Esophagus muscularis mucosa (tissue), 4 donors: ENCODE data around the gene TSEN54. TPM values are rescaled to one million over a fixed set of nuclear protein-coding genes. Genes with fewer than 3 reads are reported as not detected.

Experiments
- DNase-seq: peaks from one replicate; pipeline ENCODE4 v3.0.0-alpha.2; 2017; ENCODE audit errors: extremely low spot score
- H3K27ac ChIP-seq, 4 donors: fragments of 200-600 bp; sonication (generic); replicated peaks in 1 of 4; 1 replicate in 3 of 4; 2 replicates in 1 of 4; pipeline ENCODE4 v1.5.1; 2016 to 2019; ENCODE audit warnings: mild to moderate bottlenecking in 1 of 4
- H3K27me3 ChIP-seq, 4 donors: fragments of 200-600 bp; sonication (generic); one replicate each; pipeline versions ENCODE4 v1.5.1 to v1.6.0; 2016 to 2019
- H3K36me3 ChIP-seq, 4 donors: fragments of 200-600 bp; sonication (generic); one replicate each; pipeline ENCODE4 v1.5.1; 2016 to 2019
- H3K4me1 ChIP-seq, 4 donors: fragments of 200-600 bp; sonication (generic); one replicate each; pipeline ENCODE4 v1.5.1; 2016 to 2019
- H3K4me3 ChIP-seq, 4 donors: fragments of 200-600 bp; sonication (generic); 1 replicate in 2 of 4; 2 replicates in 2 of 4; pipeline ENCODE4 v1.5.1; 2016 to 2019; ENCODE audit warnings: mild to moderate bottlenecking in 4 of 4, moderate library complexity in 1 of 4
- H3K9me3 ChIP-seq, 4 donors: fragments of 200-600 bp; sonication (generic); 1 replicate in 3 of 4; 2 replicates in 1 of 4; pipeline ENCODE4 v1.5.1; 2016 to 2019
- EP300 ChIP-seq: sonication (generic); formaldehyde crosslinking; IDR thresholded peaks from one replicate; pipeline ENCODE4 v1.6.1; 2017; ENCODE audit warnings: antibody characterized with exemption
- POLR2A ChIP-seq: fragments of 450-650 bp; IDR thresholded peaks from one replicate; pipeline ENCODE4 v1.6.1; 2017; ENCODE audit warnings: antibody characterized with exemption, moderate library complexity, mild to moderate bottlenecking, low read depth
- POLR2AphosphoS5 ChIP-seq, 2 donors: sonication (generic); formaldehyde crosslinking; IDR thresholded peaks; one replicate each; pipeline ENCODE4 v1.6.1; 2017; ENCODE audit warnings: antibody characterized with exemption in 2 of 2
- WGBS: methylation state at CpG from one replicate; pipeline ENCODE4 v1.1.5; 2018; 5-methylcytosine and 5-hydroxymethylcytosine counted together
- intact Hi-C: fragments of 100-400 bp; cut with DNase I; formaldehyde crosslinking; loops from one replicate; pipeline ENCODE4 v1.15.1; 2023
- total RNA-seq, 4 donors: library from RNA; depleted of rRNA; stranded (reverse); fragments of >200 nt; gene quantifications; one replicate each; pipeline versions ENCODE4 v1.1.0 to v1.2.1, GENCODE V29; 2016
- TF ChIP-seq, protein P1 (sequence below), 3 experiments: fragments of 200-600 bp in 2 of 3; fragments of 450-650 bp in 1 of 3; sonication (generic) in 2 of 3; IDR thresholded peaks; one replicate each; pipeline ENCODE4 v1.5.1; 2017 to 2019; ENCODE audit warnings: antibody characterized with exemption in 3 of 3, mild to moderate bottlenecking in 2 of 3, moderate library complexity in 1 of 3

Gene TSEN54
- 10 to 100 TPM; 14.5 to 32.1 (median 24.1) TPM for total RNA-seq

DNA sequence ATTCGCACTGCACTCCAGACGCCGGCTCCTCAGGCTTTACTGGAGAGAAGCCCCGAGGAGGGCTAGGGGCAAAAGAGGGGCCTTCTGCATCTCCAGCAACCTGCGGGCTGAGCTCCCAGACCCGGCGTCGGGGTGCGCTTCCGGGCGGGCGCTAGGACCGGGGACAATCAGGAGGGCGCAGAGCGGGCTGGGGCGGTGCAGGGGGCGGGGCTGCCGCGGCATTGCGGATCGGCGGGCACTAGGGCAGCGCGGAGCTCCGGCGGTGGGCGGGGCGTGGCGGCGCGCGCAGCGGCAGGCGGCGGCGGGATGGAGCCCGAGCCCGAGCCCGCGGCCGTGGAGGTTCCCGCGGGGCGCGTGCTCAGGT is at the start of gene TSEN54:
TSS of gene TSEN54 (plus strand) at position 274 of the 364 bp plus-strand sequence. CDS start at position 307, 33 bp downstream.
- Histone ChIP-seq H3K9me3 (no peaks in the 10 kb centered on the region), H3K36me3 (peaks cover 0 to 39% (median 24%) of the 10 kb centered on the region in 4 donors), H3K27me3 (no peaks in the 10 kb centered on the region), H3K4me1 (peaks cover 42 to 64% (median 55%) of the 10 kb centered on the region in 4 donors), H3K4me3 (peak within 1 kb of the TSS; percentile 92 to 98 (median 96)), H3K27ac (peak within 1 kb of the TSS; percentile 93 to 96 (median 94))
- peak; percentile 96 for DNase-seq
- TF ChIP-seq EP300 (no peak), POLR2AphosphoS5 (IDR thresholded peaks at IDR 0.05) (peak in 1 of 2 donors; percentile 18), POLR2A (no peak)
- TF ChIP-seq, protein P1, sequence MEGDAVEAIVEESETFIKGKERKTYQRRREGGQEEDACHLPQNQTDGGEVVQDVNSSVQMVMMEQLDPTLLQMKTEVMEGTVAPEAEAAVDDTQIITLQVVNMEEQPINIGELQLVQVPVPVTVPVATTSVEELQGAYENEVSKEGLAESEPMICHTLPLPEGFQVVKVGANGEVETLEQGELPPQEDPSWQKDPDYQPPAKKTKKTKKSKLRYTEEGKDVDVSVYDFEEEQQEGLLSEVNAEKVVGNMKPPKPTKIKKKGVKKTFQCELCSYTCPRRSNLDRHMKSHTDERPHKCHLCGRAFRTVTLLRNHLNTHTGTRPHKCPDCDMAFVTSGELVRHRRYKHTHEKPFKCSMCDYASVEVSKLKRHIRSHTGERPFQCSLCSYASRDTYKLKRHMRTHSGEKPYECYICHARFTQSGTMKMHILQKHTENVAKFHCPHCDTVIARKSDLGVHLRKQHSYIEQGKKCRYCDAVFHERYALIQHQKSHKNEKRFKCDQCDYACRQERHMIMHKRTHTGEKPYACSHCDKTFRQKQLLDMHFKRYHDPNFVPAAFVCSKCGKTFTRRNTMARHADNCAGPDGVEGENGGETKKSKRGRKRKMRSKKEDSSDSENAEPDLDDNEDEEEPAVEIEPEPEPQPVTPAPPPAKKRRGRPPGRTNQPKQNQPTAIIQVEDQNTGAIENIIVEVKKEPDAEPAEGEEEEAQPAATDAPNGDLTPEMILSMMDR (IDR thresholded peaks at IDR 0.05): no peak
- WGBS: 0% methylated on average over 3 of the region's 45 CpGs
- intact Hi-C loops: loop anchor here (5.0 to 10.0 kb wide), 2 partner anchors 76 to 231 kb away; partner anchors contain the start of gene SLC25A19

DNA sequence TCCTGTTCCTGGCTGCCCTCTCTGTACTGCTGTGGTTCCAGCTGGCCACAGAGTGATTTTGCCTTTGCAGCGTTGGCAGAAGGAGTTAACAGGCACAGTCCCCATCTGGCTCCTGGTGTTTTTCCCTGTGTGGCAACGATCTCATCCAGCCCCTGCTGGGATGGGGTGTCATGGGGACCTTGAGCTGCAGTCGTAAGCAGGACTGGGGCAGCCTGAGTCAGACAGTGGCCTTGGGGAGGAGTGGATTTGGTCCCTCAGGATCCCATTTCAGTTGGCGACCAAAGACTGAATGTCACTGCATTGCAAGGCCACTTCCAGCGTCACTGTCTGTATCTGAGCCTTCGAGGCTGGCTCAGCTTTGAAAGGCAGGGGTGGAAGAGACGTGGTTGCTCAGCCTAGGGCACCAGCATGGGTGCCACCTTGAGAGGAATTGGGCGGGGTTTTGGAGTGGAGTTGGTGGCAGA is 48.0 kb upstream of the TSEN54 start:
- Histone ChIP-seq H3K9me3 (no peaks in the 10 kb centered on the region), H3K27ac (peak overlapping the region in 3 of 4 donors; percentile 23 to 47 (median 47)), H3K27me3 (no peaks in the 10 kb centered on the region), H3K4me1 (peaks cover 9 to 25% (median 18%) of the 10 kb centered on the region in 4 donors), H3K36me3 (peaks cover 0 to 21% (median 20%) of the 10 kb centered on the region in 4 donors), H3K4me3 (no peak overlapping the region)
- intact Hi-C loops: no loop called here
- TF ChIP-seq EP300 (no peak), POLR2AphosphoS5 (IDR thresholded peaks at IDR 0.05) (no peak), POLR2A (no peak)
- TF ChIP-seq, protein P1 (IDR thresholded peaks at IDR 0.05): no peak
- 64% methylated on average over 8 of the region's 8 CpGs for WGBS
- no peak for DNase-seq

DNA sequence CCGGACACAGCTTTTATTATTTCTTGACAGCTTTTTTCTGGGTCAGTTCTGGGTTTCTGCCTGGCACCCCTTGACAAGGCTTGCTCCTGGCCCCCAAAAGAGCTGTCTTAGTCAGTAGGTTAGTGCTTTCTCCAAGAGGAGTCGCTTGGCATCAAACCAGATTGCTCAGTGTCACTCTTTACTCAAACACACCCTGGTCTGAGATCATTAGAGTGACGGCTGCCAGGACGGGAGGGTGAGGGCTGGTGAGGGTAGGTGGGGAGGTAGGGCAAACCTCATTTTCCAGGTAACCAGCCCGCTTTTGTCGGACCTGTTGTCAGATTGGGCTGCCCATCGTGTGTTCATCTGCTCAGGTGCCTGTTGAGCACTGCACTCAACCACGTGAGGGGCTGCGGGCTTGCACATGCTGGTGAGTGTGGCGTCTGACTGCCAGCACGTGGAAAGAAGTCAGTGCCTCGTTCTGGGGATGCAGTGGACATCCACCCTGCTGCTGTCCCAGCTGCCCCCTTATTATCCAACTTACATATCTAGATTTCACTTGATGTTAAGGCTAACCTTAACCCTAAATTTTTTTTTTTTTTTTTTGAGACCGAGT is 47.5 kb upstream of the TSEN54 start:
- Histone ChIP-seq H3K27me3 (no peaks in the 10 kb centered on the region), H3K9me3 (no peaks in the 10 kb centered on the region), H3K4me3 (no peak overlapping the region), H3K4me1 (peaks cover 9 to 25% (median 18%) of the 10 kb centered on the region in 4 donors), H3K27ac (peak overlapping the region in 3 of 4 donors; percentile 23 to 47 (median 47)), H3K36me3 (peaks cover 0 to 25% (median 22%) of the 10 kb centered on the region in 4 donors)
- WGBS: 89% methylated on average over 10 of the region's 13 CpGs
- intact Hi-C loops: no loop called here
- no peak for TF ChIP-seq EP300
- DNase-seq: no peak

DNA sequence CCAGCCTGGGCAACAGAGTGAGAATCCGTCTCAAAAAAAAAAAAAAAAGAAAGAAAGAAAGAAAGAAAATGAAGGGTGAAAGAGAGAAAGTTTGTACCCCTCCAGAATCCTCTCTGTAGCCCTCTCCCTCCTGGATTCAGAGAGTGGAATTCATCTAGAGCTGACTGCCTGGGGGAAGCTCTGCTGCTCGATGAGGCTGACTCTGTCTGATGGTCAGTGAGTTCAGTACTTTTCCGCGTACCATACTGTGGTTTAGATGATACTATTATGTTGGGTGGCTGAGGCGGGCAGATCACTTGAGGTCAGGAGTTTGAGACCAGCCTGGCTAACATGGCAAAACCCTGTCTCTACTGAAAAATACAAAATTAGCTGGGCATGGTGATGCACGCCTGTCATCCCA is 45.1 kb upstream of the TSEN54 start:
- Histone ChIP-seq H3K27ac (no peak overlapping the region), H3K4me3 (no peak overlapping the region), H3K9me3 (no peaks in the 10 kb centered on the region), H3K36me3 (peaks cover 0 to 24% (median 22%) of the 10 kb centered on the region in 4 donors), H3K4me1 (peaks cover 26 to 43% (median 39%) of the 10 kb centered on the region in 4 donors), H3K27me3 (no peaks in the 10 kb centered on the region)
- 91% methylated on average over 6 of the region's 6 CpGs for WGBS
- no peak for DNase-seq
- no peak for TF ChIP-seq EP300
- TF ChIP-seq, protein P1 (IDR thresholded peaks at IDR 0.05): no peak
- TF ChIP-seq POLR2AphosphoS5 (IDR thresholded peaks at IDR 0.05): no peak
- TF ChIP-seq POLR2A: no peak
- intact Hi-C loops: no loop called here

DNA sequence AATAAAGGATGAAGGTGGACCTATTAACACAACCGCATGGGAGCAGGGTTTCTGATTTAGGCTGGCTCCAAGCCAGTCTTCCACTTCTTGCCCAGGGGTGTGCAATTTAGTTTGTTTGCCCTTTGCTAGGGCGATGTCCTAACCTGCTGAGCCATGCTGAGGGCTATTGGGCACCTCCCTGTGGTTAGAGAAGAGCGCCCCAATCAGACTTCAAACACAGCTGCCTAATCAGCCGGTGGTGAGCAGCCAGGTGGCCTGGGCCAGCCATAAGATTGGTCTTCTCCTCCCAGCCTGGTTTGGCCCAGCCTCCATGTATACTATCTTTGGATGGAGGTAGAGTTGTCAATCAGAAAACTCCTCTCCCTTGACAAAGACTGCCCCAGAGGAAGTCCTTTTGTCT is 44.2 kb upstream of the TSEN54 start:
- intact Hi-C loops: no loop called here
- H3K9me3 ChIP-seq: no peaks in the 10 kb centered on the region
- no peak overlapping the region for H3K4me3 ChIP-seq
- H3K27me3 ChIP-seq: no peaks in the 10 kb centered on the region
- peaks cover 35 to 52% (median 48%) of the 10 kb centered on the region in 4 donors for H3K4me1 ChIP-seq
- DNase-seq: no peak
- 73% methylated on average over 4 of the region's 4 CpGs for WGBS
- TF ChIP-seq EP300: no peak
- TF ChIP-seq POLR2A: no peak
- no peak for TF ChIP-seq POLR2AphosphoS5 (IDR thresholded peaks at IDR 0.05)
- TF ChIP-seq, protein P1 (IDR thresholded peaks at IDR 0.05): no peak
- peaks cover 0 to 24% (median 22%) of the 10 kb centered on the region in 4 donors for H3K36me3 ChIP-seq
- H3K27ac ChIP-seq: no peak overlapping the region
